ENCODE measurements around the gene SLC35F4.
"Not testable (repeated sequence)": the region's sequence is repeated elsewhere in the genome, so short reads cannot be mapped to it uniquely, and the experiment has no call there.

The SLC35F4 gene

GRCh38 chr14:57865403-57866198 lies at the start of gene SLC35F4:
SLC35F4 (minus strand) TSS chr14:57866092.
- no peak for DNase-seq

- no peak for DNase-seq
Observed at GRCh38 chr14:57909626-57910025, 43.7 kb upstream of the SLC35F4 start.

- no peak for DNase-seq
Observed at GRCh38 chr14:57903954-57904353, 38.1 kb upstream of the SLC35F4 start.

GRCh38 chr14:57898837-57899572 lies 33.1 kb upstream of the SLC35F4 start:
- DNase-seq = no peak

GRCh38 chr14:57897144-57897748 lies 31.4 kb upstream of the SLC35F4 start:
- DNase-seq = no peak

- no peak for DNase-seq
Observed at GRCh38 chr14:57889245-57889644, 23.4 kb upstream of the SLC35F4 start.

GRCh38 chr14:57884175-57884574 lies 18.3 kb upstream of the SLC35F4 start:
- DNase-seq = no peak

- no peak for DNase-seq
Observed at GRCh38 chr14:57883061-57883460, 17.2 kb upstream of the SLC35F4 start.

GRCh38 chr14:57879516-57879915 lies 13.6 kb upstream of the SLC35F4 start:
- DNase-seq = no peak

GRCh38 chr14:57875985-57876384 lies 10.1 kb upstream of the SLC35F4 start:
- no peak for DNase-seq

GRCh38 chr14:57875296-57875695 lies 9.4 kb upstream of the SLC35F4 start:
- no peak for DNase-seq

GRCh38 chr14:57871459-57872080 lies 5.7 kb upstream of the SLC35F4 start:
- no peak for DNase-seq

GRCh38 chr14:57870686-57871457 lies 5.0 kb upstream of the SLC35F4 start:
- DNase-seq = no peak

- DNase-seq = no peak
Observed at GRCh38 chr14:57869617-57870016, 3.7 kb upstream of the SLC35F4 start.

- DNase-seq = no peak
Observed at GRCh38 chr14:57866199-57866705, 360 bp upstream of the SLC35F4 start.

- DNase-seq = no peak
Observed at GRCh38 chr14:57865066-57865402, 858 bp downstream of the SLC35F4 start.

- no peak for DNase-seq
Observed at GRCh38 chr14:57864659-57865058, 1.2 kb downstream of the SLC35F4 start.

GRCh38 chr14:57863471-57863870 lies 2.4 kb downstream of the SLC35F4 start:
- DNase-seq = no peak

GRCh38 chr14:57855666-57856065 lies 10.2 kb downstream of the SLC35F4 start:
- DNase-seq = not testable (repeated sequence)

GRCh38 chr14:57854571-57854970 lies 11.3 kb downstream of the SLC35F4 start:
- no peak for DNase-seq

GRCh38 chr14:57851354-57851753 lies 14.5 kb downstream of the SLC35F4 start:
- DNase-seq = no peak

- no peak for DNase-seq
Observed at GRCh38 chr14:57848786-57849185, 17.1 kb downstream of the SLC35F4 start.

- DNase-seq = no peak
Observed at GRCh38 chr14:57848353-57848752, 17.5 kb downstream of the SLC35F4 start.

All from activated naive CD4-positive, alpha-beta T cell treated with Interleukin-2 at 50 U/mL for 16 hours (primary cell).